H1 (cell line): ENCODE results near the gene NELL1. TPM values are rescaled to one million over a fixed set of nuclear protein-coding genes. Genes with fewer than 3 reads are reported as not detected.

Source experiments
- CTCF ChIA-PET: fragments of 300-600 bp; sonication (Branson Sonifier 250); formaldehyde crosslinking; loops from one replicate; lab custom pipeline; 2021; ENCODE audit not compliant: partially characterized antibody; lab: Charles Lee
- POLR2A ChIA-PET: fragments of 300-600 bp; sonication (Branson Sonifier 250); formaldehyde crosslinking; loops from one replicate; lab custom pipeline; 2021; ENCODE audit warnings: inconsistent platforms; ENCODE audit not compliant: partially characterized antibody; lab: Charles Lee
- DNase-seq, 2 experiments: peaks; one replicate each; pipeline versions ENCODE4 v3.0.0 to v3.0.0-alpha.2; 2010 to 2022; ENCODE audit warnings: low spot score in 2 of 2, low read depth in 1 of 2, mixed read lengths in 1 of 2
- FAIRE-seq: peaks from 2 replicates; lab custom pipeline; 2011; peaks lifted over from hg19 to GRCh38; lab: Jason Lieb, UNC
- H2AFZ ChIP-seq: 2 replicates; pipeline ENCODE4 v1.8.1; 2012; ENCODE audit warnings: low read length, inconsistent platforms
- H2AK5ac ChIP-seq: 2 replicates; pipeline ENCODE4 v1.6.1; 2013; ENCODE audit warnings: low read depth, low read length
- H2BK120ac ChIP-seq: replicated peaks from 2 replicates; pipeline ENCODE3; 2013; ENCODE audit warnings: low read depth, low read length, inconsistent platforms
- H2BK12ac ChIP-seq: 2 replicates; pipeline ENCODE4 v1.6.1; 2013; ENCODE audit warnings: low read depth, low read length
- H2BK15ac ChIP-seq: 2 replicates; pipeline ENCODE4 v1.6.1; 2013; ENCODE audit warnings: low read length
- H2BK20ac ChIP-seq: 2 replicates; pipeline ENCODE4 v1.6.1; 2013; ENCODE audit warnings: low read length
- H2BK5ac ChIP-seq: 2 replicates; pipeline ENCODE4 v1.6.1; 2013; ENCODE audit warnings: low read depth, low read length
- H3K14ac ChIP-seq: 2 replicates; pipeline ENCODE4 v1.6.1; 2013; ENCODE audit warnings: inconsistent platforms; ENCODE audit not compliant: insufficient read length
- H3K18ac ChIP-seq: 2 replicates; pipeline ENCODE4 v1.6.1; 2013; ENCODE audit warnings: low read length; ENCODE audit errors: extremely low read depth
- H3K23ac ChIP-seq: 2 replicates; pipeline ENCODE4 v1.6.1; 2013; ENCODE audit warnings: inconsistent platforms; ENCODE audit not compliant: insufficient read length
- H3K23me2 ChIP-seq: 2 replicates; pipeline ENCODE4 v1.6.1; 2013; ENCODE audit warnings: low read depth, low read length
- H3K27ac ChIP-seq: 2 replicates; pipeline ENCODE4 v1.6.1; 2011; ENCODE audit warnings: low read depth, low read length, inconsistent platforms
- H3K27me3 ChIP-seq, 4 experiments: replicated peaks in 1 of 4; 1 replicate in 1 of 4; 2 replicates in 3 of 4; pipeline versions ENCODE4 v1.6.1 to v1.8.1; 2011 to 2013; ENCODE audit warnings: low read length in 3 of 4, mild to moderate bottlenecking in 3 of 4, inconsistent platforms in 2 of 4, mixed read lengths in 2 of 4, moderate library complexity in 1 of 4; ENCODE audit not compliant: control insufficient read depth in 3 of 4, insufficient read depth in 3 of 4; ENCODE audit errors: extremely low read depth in 1 of 4
- H3K36me3 ChIP-seq, 4 experiments: 2 replicates each; pipeline versions ENCODE4 v1.6.1 to v1.8.1; 2011 to 2013; ENCODE audit warnings: mild to moderate bottlenecking in 4 of 4, low read length in 3 of 4, moderate library complexity in 2 of 4, control low read depth in 1 of 4, inconsistent platforms in 1 of 4; ENCODE audit not compliant: insufficient read depth in 4 of 4, control insufficient read depth in 2 of 4
- H3K4ac ChIP-seq: replicated peaks from 2 replicates; pipeline ENCODE3; 2013; ENCODE audit warnings: low read length, low read depth, mixed read lengths, inconsistent platforms; ENCODE audit not compliant: insufficient read length
- H3K4me1 ChIP-seq, 4 experiments: replicated peaks in 1 of 4; 1 replicate in 1 of 4; 2 replicates in 3 of 4; pipeline versions ENCODE4 v1.6.1 to v1.8.1; 2011 to 2013; ENCODE audit warnings: low read length in 3 of 4, inconsistent platforms in 2 of 4, mixed read lengths in 1 of 4; ENCODE audit not compliant: insufficient read depth in 4 of 4, control insufficient read depth in 3 of 4
- H3K4me2 ChIP-seq, 2 experiments: 2 replicates each; pipeline versions ENCODE4 v1.6.1 to v1.8.1; 2011 to 2013; ENCODE audit warnings: low read depth in 2 of 2, low read length in 2 of 2, control low read depth in 1 of 2, inconsistent platforms in 1 of 2, mild to moderate bottlenecking in 1 of 2; ENCODE audit not compliant: insufficient read depth in 1 of 2
- H3K4me3 ChIP-seq, 4 experiments: fragments of 200-600, 300-600 bp in 1 of 4; sonication (generic), shearing (Covaris generic), sonication (Bioruptor Twin) in 1 of 4; 2 replicates each; pipeline versions ENCODE4 v1.5.1 to v1.8.1; 2011 to 2016; ENCODE audit warnings: low read length in 4 of 4, low read depth in 3 of 4, control low read depth in 2 of 4, inconsistent platforms in 2 of 4, mild to moderate bottlenecking in 2 of 4, mixed read lengths in 1 of 4, moderate library complexity in 1 of 4; ENCODE audit not compliant: insufficient read depth in 2 of 4; ENCODE audit errors: extremely low read depth in 1 of 4
- H3K56ac ChIP-seq: replicated peaks from 2 replicates; pipeline ENCODE3; 2013; ENCODE audit warnings: low read depth, mild to moderate bottlenecking, mixed read lengths, low read length, inconsistent platforms; ENCODE audit not compliant: insufficient read length
- H3K79me1 ChIP-seq: 2 replicates; pipeline ENCODE4 v1.6.1; 2013; ENCODE audit warnings: low read depth, low read length, control low read depth
- H3K79me2 ChIP-seq, 2 experiments: 2 replicates each; pipeline versions ENCODE4 v1.6.1 to v1.8.1; 2012 to 2013; ENCODE audit warnings: low read length in 2 of 2, mild to moderate bottlenecking in 2 of 2, inconsistent platforms in 1 of 2; ENCODE audit not compliant: insufficient read depth in 2 of 2, control insufficient read depth in 1 of 2
- H3K9ac ChIP-seq, 4 experiments: replicated peaks in 1 of 4; 1 replicate in 1 of 4; 2 replicates in 3 of 4; pipeline versions ENCODE4 v1.6.1 to v1.8.1; 2011 to 2013; ENCODE audit warnings: low read depth in 3 of 4, low read length in 3 of 4, control low read depth in 2 of 4, mild to moderate bottlenecking in 2 of 4, moderate library complexity in 2 of 4, inconsistent platforms in 1 of 4; ENCODE audit errors: extremely low read depth in 1 of 4
- H3K9me3 ChIP-seq, 2 experiments: 2 replicates each; pipeline versions ENCODE4 v1.6.1 to v1.8.1; 2012 to 2013; ENCODE audit warnings: mild to moderate bottlenecking in 2 of 2, moderate library complexity in 2 of 2, control low read depth in 1 of 2, inconsistent platforms in 1 of 2, low read depth in 1 of 2, low read length in 1 of 2, mixed read lengths in 1 of 2; ENCODE audit not compliant: insufficient read depth in 2 of 2
- H4K20me1 ChIP-seq, 2 experiments: replicated peaks in 1 of 2; 2 replicates each; pipeline versions ENCODE3 to v1.8.1; 2011 to 2013; ENCODE audit warnings: inconsistent platforms in 2 of 2, low read length in 2 of 2, mild to moderate bottlenecking in 1 of 2; ENCODE audit not compliant: insufficient read depth in 2 of 2, control insufficient read depth in 1 of 2
- H4K5ac ChIP-seq: 2 replicates; pipeline ENCODE4 v1.6.1; 2013; ENCODE audit warnings: low read length, low read depth, mixed read lengths, inconsistent platforms; ENCODE audit not compliant: insufficient read length
- H4K8ac ChIP-seq: 2 replicates; pipeline ENCODE4 v1.8.0; 2013; ENCODE audit warnings: mild to moderate bottlenecking, moderate library complexity, low read length, inconsistent platforms; ENCODE audit not compliant: insufficient read depth; ENCODE audit errors: extremely low read depth
- H4K91ac ChIP-seq: replicated peaks from 2 replicates; pipeline ENCODE3; 2013; ENCODE audit warnings: low read length, mixed read lengths, inconsistent platforms; ENCODE audit not compliant: insufficient read length
- PHF8 ChIP-seq: fragments of 200-600 bp; sonication (generic); conservative IDR thresholded peaks from 2 replicates; pipeline ENCODE4 v1.7.1; 2012; ENCODE audit warnings: low read depth, mild to moderate bottlenecking, inconsistent platforms, low read length, moderate library complexity
- SP1 ChIP-seq: IDR thresholded peaks from 2 replicates; pipeline ENCODE4 v1.6.1; 2011; ENCODE audit warnings: low read depth, low read length
- WGBS, 2 experiments: shearing (Covaris generic) in 1 of 2; methylation state at CpG; one replicate each; pipeline versions ENCODE4 v1.1.6 to v1.1.7; 2013 to 2015; ENCODE audit warnings: low lambda C conversion rate in 2 of 2, mixed read lengths in 2 of 2, inconsistent platforms in 1 of 2, low coverage in 1 of 2, missing lambda C conversion rate in 1 of 2; ENCODE audit not compliant: insufficient replicate concordance in 2 of 2, insufficient coverage in 1 of 2, insufficient read length in 1 of 2; ENCODE audit errors: extremely low coverage in 1 of 2, missing lambda C conversion rate in 1 of 2; 5-methylcytosine and 5-hydroxymethylcytosine counted together
- polyA plus RNA-seq, 7 experiments: library from polyadenylated mRNA; depleted of rRNA in 3 of 7; stranded (reverse) in 5 of 7; unstranded in 2 of 7; fragments of >200 nt in 5 of 7; fragments of 200-250 nt in 2 of 7; gene quantifications; 1 replicate in 5 of 7; 2 replicates in 1 of 7; 4 replicates in 1 of 7; pipeline versions ENCODE4 v1.2.1 to v1.2.3, GENCODE V29; 2011 to 2013; ENCODE audit warnings: missing spikeins in 2 of 7, mixed read lengths in 2 of 7
- total RNA-seq: library from RNA; stranded (reverse); fragmentation: NEBNext Ultra II Directional; extraction: Animal tissue kit (Norgen Biotek cat#: 25700); gene quantifications from 2 replicates; pipeline ENCODE4 v1.2.1, GENCODE V29; 2021

NELL1 gene
- total and polyA plus RNA-seq, 2 of the 8 experiments (the other 6 are each of a cell fraction or from before 2014, with no cell fraction given): 0.21 TPM; not detected in 1

DNA sequence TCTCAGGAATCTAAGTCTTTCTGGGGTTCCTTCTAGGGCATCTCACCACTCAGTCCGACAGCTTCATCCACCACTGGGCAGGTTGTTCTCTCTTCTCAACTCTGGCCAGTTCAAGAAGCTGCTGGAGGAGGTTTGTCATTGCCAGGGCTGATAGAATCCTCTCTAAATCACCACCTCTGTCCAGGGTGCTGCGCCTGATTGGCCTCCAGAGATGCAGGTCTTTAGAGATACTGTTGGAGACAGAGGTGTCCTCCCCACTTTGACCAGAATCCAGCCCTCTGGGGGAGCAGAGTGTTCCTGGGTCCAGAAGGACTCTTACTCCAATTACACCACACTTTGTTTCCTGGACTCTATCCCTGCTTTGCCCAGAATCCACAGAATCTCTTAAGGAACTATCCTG, 90.2 kb downstream of the NELL1 start:
- Histone ChIP-seq H3K4me1 (no peaks in the 10 kb centered on the region; a peak in 1 of 7 replicates), H3K4me3 (no peak overlapping the region), H3K36me3 (no peaks in the 10 kb centered on the region), H3K18ac (no peak overlapping the region), H2BK15ac (no peak overlapping the region), H2BK12ac (no peak overlapping the region), H3K23ac (no peak overlapping the region), H3K9ac (no peak overlapping the region), H2BK20ac (no peak overlapping the region), H3K4ac (no peak overlapping the region), H2BK120ac (no peak overlapping the region), H4K20me1 (no peaks in the 10 kb centered on the region), H3K27me3 (no peaks in the 10 kb centered on the region), H2BK5ac (no peak overlapping the region), H3K4me2 (no peak overlapping the region), H3K79me1 (no peaks in the 10 kb centered on the region), H3K14ac (no peak overlapping the region), H3K27ac (no peak overlapping the region), H3K56ac (no peak overlapping the region), H4K5ac (no peak overlapping the region), H2AFZ (no peak overlapping the region), H4K91ac (no peak overlapping the region), H2AK5ac (no peak overlapping the region), H4K8ac (no peak overlapping the region), H3K23me2 (no peaks in the 10 kb centered on the region), H3K79me2 (no peaks in the 10 kb centered on the region), H3K9me3 (no peaks in the 10 kb centered on the region)
- no peak for FAIRE-seq
- ChIA-PET CTCF (interaction anchor here (1.4 to 5.4 kb wide), 2 partner anchors 8 to 22 kb away, joined by 3 to 69 read pairs; no protein-coding TSS in a partner anchor), POLR2A (no interaction called here)
- WGBS, 2 experiments: 98% methylated on average over 2 of the region's 2 CpGs; no CpG with 5 or more reads in 1 of the 2 experiments
- TF ChIP-seq PHF8 (no peak), SP1 (no peak)
- DNase-seq: no peak
